Body of pancreas (tissue), 4 donors: ENCODE results near the gene S100A1.

Experiments
- POLR2A ChIP-seq, 3 donors: fragments of 450-650 bp; IDR thresholded peaks; one replicate each; pipeline ENCODE4 v1.6.1; 2016; ENCODE audit warnings: antibody characterized with exemption in 3 of 3, mild to moderate bottlenecking in 2 of 3
- TF ChIP-seq, protein P1 (sequence below), 7 experiments: fragments of 450-650 bp in 4 of 7; fragments of 200-600 bp in 3 of 7; sonication (generic) in 3 of 7; IDR thresholded peaks; one replicate each; pipeline ENCODE4 v1.5.1; 2016 to 2019; ENCODE audit warnings: antibody characterized with exemption in 7 of 7

GRCh38 chr1:153592748-153593147, 35.5 kb upstream of the S100A1 start:
- TF ChIP-seq, protein P1, sequence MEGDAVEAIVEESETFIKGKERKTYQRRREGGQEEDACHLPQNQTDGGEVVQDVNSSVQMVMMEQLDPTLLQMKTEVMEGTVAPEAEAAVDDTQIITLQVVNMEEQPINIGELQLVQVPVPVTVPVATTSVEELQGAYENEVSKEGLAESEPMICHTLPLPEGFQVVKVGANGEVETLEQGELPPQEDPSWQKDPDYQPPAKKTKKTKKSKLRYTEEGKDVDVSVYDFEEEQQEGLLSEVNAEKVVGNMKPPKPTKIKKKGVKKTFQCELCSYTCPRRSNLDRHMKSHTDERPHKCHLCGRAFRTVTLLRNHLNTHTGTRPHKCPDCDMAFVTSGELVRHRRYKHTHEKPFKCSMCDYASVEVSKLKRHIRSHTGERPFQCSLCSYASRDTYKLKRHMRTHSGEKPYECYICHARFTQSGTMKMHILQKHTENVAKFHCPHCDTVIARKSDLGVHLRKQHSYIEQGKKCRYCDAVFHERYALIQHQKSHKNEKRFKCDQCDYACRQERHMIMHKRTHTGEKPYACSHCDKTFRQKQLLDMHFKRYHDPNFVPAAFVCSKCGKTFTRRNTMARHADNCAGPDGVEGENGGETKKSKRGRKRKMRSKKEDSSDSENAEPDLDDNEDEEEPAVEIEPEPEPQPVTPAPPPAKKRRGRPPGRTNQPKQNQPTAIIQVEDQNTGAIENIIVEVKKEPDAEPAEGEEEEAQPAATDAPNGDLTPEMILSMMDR (IDR thresholded peaks at IDR 0.05) = no peak
- no peak for TF ChIP-seq POLR2A (IDR thresholded peaks at IDR 0.05)
